HepG2 (cell line): ENCODE measurements around the gene MEX3C. TPM values are rescaled to one million over a fixed set of nuclear protein-coding genes. Genes with fewer than 3 reads are reported as not detected.

Experiments used
- ATAC-seq: fragments of 200-7000 bp; cut with Tn5 transposase; 3 replicates; pipeline ENCODE4 v1.9.1; 2020; ENCODE audit warnings: mild to moderate bottlenecking, moderate library complexity
- BruUV-seq: library from RNA; stranded (reverse); fragments of 400-500 nt; replicated peaks from 2 replicates; lab custom pipeline; 2021; lab: Mats Ljungman, UMichigan
- CTCF ChIA-PET: fragments of 300-600 bp; formaldehyde crosslinking; extraction: SDS; loops from one replicate; lab custom pipeline; 2021; ENCODE audit warnings: low total read pairs, inconsistent platforms, low intra/inter-chr PET ratio; lab: Yijun Ruan, JAX
- POLR2A ChIA-PET: fragments of 350-600 bp; sonication (Branson Sonifier 250); formaldehyde crosslinking; loops from one replicate; lab custom pipeline; 2020; ENCODE audit warnings: antibody characterized with exemption, inconsistent platforms; lab: Yijun Ruan, JAX
- DNase-seq: peaks from one replicate; pipeline ENCODE4 v3.0.0-alpha.2; 2015; ENCODE audit warnings: low spot score
- FAIRE-seq: peaks from 3 replicates; lab custom pipeline; 2011; peaks lifted over from hg19 to GRCh38; lab: Jason Lieb, UNC
- H2AFZ ChIP-seq: one replicate; pipeline ENCODE4 v1.6.1; 2011; ENCODE audit warnings: low read length, inconsistent platforms
- H3K27ac ChIP-seq: fragments of 300-600 bp; 3 replicates; pipeline ENCODE4 v1.8.0; 2011; ENCODE audit warnings: mixed run types, mild to moderate bottlenecking, mixed read lengths, low read length, inconsistent platforms; ENCODE audit not compliant: insufficient read depth; ENCODE audit errors: extremely low read length
- H3K27me3 ChIP-seq, 2 experiments: fragments of 200-600 bp in 1 of 2; 2 replicates in 1 of 2; 3 replicates in 1 of 2; pipeline versions ENCODE4 v1.6.0 to v1.8.0; 2011; ENCODE audit warnings: low read length in 2 of 2, mild to moderate bottlenecking in 2 of 2, moderate library complexity in 2 of 2, inconsistent platforms in 1 of 2; ENCODE audit not compliant: insufficient read depth in 2 of 2, control insufficient read depth in 1 of 2
- H3K36me3 ChIP-seq, 2 experiments: fragments of 200-600 bp in 1 of 2; replicated peaks in 1 of 2; 2 replicates in 1 of 2; 3 replicates in 1 of 2; pipeline versions ENCODE4 v1.5.1 to v1.8.0; 2011; ENCODE audit warnings: low read length in 2 of 2, inconsistent platforms in 1 of 2; ENCODE audit not compliant: insufficient read depth in 2 of 2, control insufficient read depth in 1 of 2
- H3K4me1 ChIP-seq: 2 replicates; pipeline ENCODE4 v1.5.1; 2012; ENCODE audit warnings: low read length, inconsistent platforms; ENCODE audit not compliant: insufficient read depth
- H3K4me2 ChIP-seq: 2 replicates; pipeline ENCODE4 v1.6.0; 2011; ENCODE audit warnings: low read depth, low read length, inconsistent platforms
- H3K4me3 ChIP-seq, 3 experiments: fragments of 200-600 bp in 1 of 3; sonication (generic), shearing (Covaris generic) in 1 of 3; replicated peaks in 1 of 3; 2 replicates each; pipeline ENCODE4 v1.5.1; 2011 to 2016; ENCODE audit warnings: low read length in 3 of 3, inconsistent platforms in 2 of 3, low read depth in 2 of 3, mild to moderate bottlenecking in 2 of 3, control low read depth in 1 of 3, mixed read lengths in 1 of 3; ENCODE audit not compliant: insufficient read depth in 1 of 3
- H3K79me2 ChIP-seq: one replicate; pipeline ENCODE4 v1.6.1; 2011; ENCODE audit warnings: low read length, inconsistent platforms; ENCODE audit not compliant: insufficient read depth
- H3K9ac ChIP-seq: 2 replicates; pipeline ENCODE4 v1.6.0; 2011; ENCODE audit warnings: mild to moderate bottlenecking, low read depth, low read length, inconsistent platforms; ENCODE audit not compliant: insufficient read depth
- H3K9me3 ChIP-seq: 2 replicates; pipeline ENCODE4 v1.5.1; 2012; ENCODE audit warnings: mild to moderate bottlenecking, low read length
- H4K20me1 ChIP-seq: 2 replicates; pipeline ENCODE4 v1.6.0; 2011; ENCODE audit warnings: inconsistent platforms, mild to moderate bottlenecking, low read length, moderate library complexity; ENCODE audit not compliant: insufficient read depth
- HOXA7 ChIP-seq: sonication (generic); formaldehyde crosslinking; IDR thresholded peaks from 2 replicates; pipeline ENCODE4 v1.8.1; 2022; ENCODE audit warnings: mild to moderate bottlenecking, missing genetic modification reagents, moderate library complexity
- JARID2 ChIP-seq: sonication (generic); formaldehyde crosslinking; IDR thresholded peaks from 2 replicates; pipeline ENCODE4 v1.8.1; 2023; ENCODE audit warnings: missing genetic modification reagents, inconsistent platforms; ENCODE audit not compliant: insufficient replicate concordance
- PAWR ChIP-seq: sonication (generic); formaldehyde crosslinking; IDR thresholded peaks from 2 replicates; pipeline ENCODE4 v1.4.0; 2020; ENCODE audit warnings: missing genetic modification reagents, mild to moderate bottlenecking, borderline replicate concordance
- PLRG1 ChIP-seq: fragments of 450-650 bp; conservative IDR thresholded peaks from 2 replicates; pipeline ENCODE4 v1.6.1; 2016
- TMF1 ChIP-seq: sonication (generic); formaldehyde crosslinking; IDR thresholded peaks from 2 replicates; pipeline ENCODE4 v1.8.1; 2022; ENCODE audit warnings: low read depth, missing genetic modification reagents
- ZBTB8A ChIP-seq: sonication (generic); formaldehyde crosslinking; IDR thresholded peaks from 2 replicates; pipeline ENCODE4 v1.4.0; 2020; ENCODE audit warnings: mild to moderate bottlenecking, low read depth, missing genetic modification reagents, borderline replicate concordance
- ZNF737 ChIP-seq: sonication (generic); formaldehyde crosslinking; IDR thresholded peaks from 2 replicates; pipeline ENCODE4 v1.5.0; 2020; ENCODE audit warnings: missing genetic modification reagents, mild to moderate bottlenecking, borderline replicate concordance
- WGBS: methylation state at CpG from one replicate; pipeline ENCODE4 v1.1.6; 2017; ENCODE audit warnings: low lambda C conversion rate; 5-methylcytosine and 5-hydroxymethylcytosine counted together
- in situ Hi-C: cut with HindIII; loops from 2 replicates; pipeline ENCODE4 v1.10.0; 2017; ENCODE audit warnings: low pct_unique_long_range_greater_than_20kb; ENCODE audit not compliant: extremely low pct_ligation_motif_present
- intact Hi-C: fragments of 100-400 bp; cut with micrococcal nuclease; formaldehyde crosslinking; loops from one replicate; pipeline ENCODE4 v1.10.0; 2022; ENCODE audit not compliant: unreplicated experiment
- polyA plus RNA-seq, 8 experiments: library from polyadenylated mRNA; depleted of rRNA in 3 of 8; stranded (reverse) in 7 of 8; unstranded in 1 of 8; fragments of >200 nt; fragmentation: Illumina TruSeq in 4 of 8; extraction: Trizol in 4 of 8; gene quantifications; 2 replicates each; pipeline versions ENCODE4 v1.2.1 to v1.2.3, GENCODE V29; 2011 to 2016; ENCODE audit warnings: low read depth in 4 of 8, missing spikeins in 1 of 8, mixed read lengths in 1 of 8; ENCODE audit not compliant: insufficient read depth in 1 of 8
- total RNA-seq, 5 experiments: library from RNA; depleted of rRNA; stranded (reverse); fragments of >200 nt; fragmentation: Illumina TruSeq; extraction: Trizol; gene quantifications; 2 replicates each; pipeline ENCODE4 v1.2.3, GENCODE V29; 2016; ENCODE audit warnings: low read depth in 1 of 5
- TF ChIP-seq, protein P1 (sequence below): sonication (generic); formaldehyde crosslinking; IDR thresholded peaks from 2 replicates; pipeline ENCODE4 v1.8.1; 2023; ENCODE audit warnings: missing genetic modification reagents, inconsistent platforms, borderline replicate concordance
- TF ChIP-seq, protein P2 (sequence below): sonication (generic); formaldehyde crosslinking; IDR thresholded peaks from 2 replicates; pipeline ENCODE4 v1.5.0; 2020; ENCODE audit warnings: mild to moderate bottlenecking, missing genetic modification reagents

Gene MEX3C
- total and polyA plus RNA-seq, 2 of the 13 experiments (the other 11 are each of a cell fraction or from before 2014, with no cell fraction given): 34.8 to 36.4 TPM

DNA sequence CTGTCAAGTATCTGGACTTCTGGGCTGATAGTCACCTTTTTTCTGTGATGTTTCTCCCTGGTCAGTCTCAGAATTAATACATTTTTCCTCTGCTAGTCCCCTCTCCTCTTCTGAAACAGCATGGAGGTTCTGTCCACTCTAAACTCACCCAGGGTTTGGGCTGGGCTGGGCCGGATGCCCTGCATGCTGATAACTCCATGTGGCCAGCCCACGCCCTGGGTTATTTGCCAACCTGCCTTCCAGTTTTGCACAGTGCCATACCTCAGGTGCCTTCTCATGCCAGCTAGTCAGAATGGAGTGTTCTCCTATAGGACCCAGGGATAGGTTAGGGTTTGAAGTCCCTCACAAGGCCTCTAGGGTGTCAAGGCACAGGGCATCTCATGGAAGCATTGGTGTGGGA is 32.2 kb downstream of the MEX3C start:
- WGBS: 85% methylated on average over 2 of the region's 2 CpGs
- FAIRE-seq: no peak
- H3K4me1 ChIP-seq: no peaks in the 10 kb centered on the region
- H3K27me3 ChIP-seq: no peaks in the 10 kb centered on the region
- no TSS peak for BruUV-seq
- H3K9me3 ChIP-seq: no peaks in the 10 kb centered on the region
- ChIA-PET POLR2A (no interaction called here), CTCF (no interaction called here)
- DNase-seq: no peak
- H3K4me2 ChIP-seq: no peak overlapping the region
- in situ Hi-C loops: no loop called here
- no peak overlapping the region for H2AFZ ChIP-seq
- no peak overlapping the region for H3K27ac ChIP-seq
- no peaks in the 10 kb centered on the region for H4K20me1 ChIP-seq
- H3K9ac ChIP-seq: no peak overlapping the region
- H3K36me3 ChIP-seq: no peaks in the 10 kb centered on the region
- no peak overlapping the region for H3K4me3 ChIP-seq
- peak; percentile 23; the same call in 1 of the 3 replicates for ATAC-seq
- TF ChIP-seq, protein P1, sequence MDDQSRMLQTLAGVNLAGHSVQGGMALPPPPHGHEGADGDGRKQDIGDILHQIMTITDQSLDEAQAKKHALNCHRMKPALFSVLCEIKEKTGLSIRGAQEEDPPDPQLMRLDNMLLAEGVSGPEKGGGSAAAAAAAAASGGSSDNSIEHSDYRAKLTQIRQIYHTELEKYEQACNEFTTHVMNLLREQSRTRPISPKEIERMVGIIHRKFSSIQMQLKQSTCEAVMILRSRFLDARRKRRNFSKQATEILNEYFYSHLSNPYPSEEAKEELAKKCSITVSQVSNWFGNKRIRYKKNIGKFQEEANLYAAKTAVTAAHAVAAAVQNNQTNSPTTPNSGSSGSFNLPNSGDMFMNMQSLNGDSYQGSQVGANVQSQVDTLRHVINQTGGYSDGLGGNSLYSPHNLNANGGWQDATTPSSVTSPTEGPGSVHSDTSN: no peak
- TF ChIP-seq ZBTB8A (CRISPR knock-in tag): no peak
- TF ChIP-seq PAWR (CRISPR knock-in tag): no peak
- no peak for TF ChIP-seq ZNF737 (CRISPR knock-in tag)
- no peak for TF ChIP-seq HOXA7 (CRISPR knock-in tag)
- TF ChIP-seq JARID2 (CRISPR knock-in tag): no peak
- TF ChIP-seq, protein P2, sequence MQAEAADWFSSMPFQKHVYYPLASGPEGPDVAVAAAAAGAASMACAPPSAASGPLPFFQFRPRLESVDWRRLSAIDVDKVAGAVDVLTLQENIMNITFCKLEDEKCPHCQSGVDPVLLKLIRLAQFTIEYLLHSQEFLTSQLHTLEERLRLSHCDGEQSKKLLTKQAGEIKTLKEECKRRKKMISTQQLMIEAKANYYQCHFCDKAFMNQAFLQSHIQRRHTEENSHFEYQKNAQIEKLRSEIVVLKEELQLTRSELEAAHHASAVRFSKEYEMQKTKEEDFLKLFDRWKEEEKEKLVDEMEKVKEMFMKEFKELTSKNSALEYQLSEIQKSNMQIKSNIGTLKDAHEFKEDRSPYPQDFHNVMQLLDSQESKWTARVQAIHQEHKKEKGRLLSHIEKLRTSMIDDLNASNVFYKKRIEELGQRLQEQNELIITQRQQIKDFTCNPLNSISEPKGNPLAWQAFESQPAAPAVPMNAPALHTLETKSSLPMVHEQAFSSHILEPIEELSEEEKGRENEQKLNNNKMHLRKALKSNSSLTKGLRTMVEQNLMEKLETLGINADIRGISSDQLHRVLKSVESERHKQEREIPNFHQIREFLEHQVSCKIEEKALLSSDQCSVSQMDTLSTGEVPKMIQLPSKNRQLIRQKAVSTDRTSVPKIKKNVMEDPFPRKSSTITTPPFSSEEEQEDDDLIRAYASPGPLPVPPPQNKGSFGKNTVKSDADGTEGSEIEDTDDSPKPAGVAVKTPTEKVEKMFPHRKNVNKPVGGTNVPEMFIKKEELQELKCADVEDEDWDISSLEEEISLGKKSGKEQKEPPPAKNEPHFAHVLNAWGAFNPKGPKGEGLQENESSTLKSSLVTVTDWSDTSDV (CRISPR knock-in tag): no peak
- no peak for TF ChIP-seq TMF1 (CRISPR knock-in tag)
- no peak for TF ChIP-seq PLRG1
- no peaks in the 10 kb centered on the region for H3K79me2 ChIP-seq
- intact Hi-C loops: no loop called here
